ENCODE data around the gene AOAH.

Gene AOAH

DNA sequence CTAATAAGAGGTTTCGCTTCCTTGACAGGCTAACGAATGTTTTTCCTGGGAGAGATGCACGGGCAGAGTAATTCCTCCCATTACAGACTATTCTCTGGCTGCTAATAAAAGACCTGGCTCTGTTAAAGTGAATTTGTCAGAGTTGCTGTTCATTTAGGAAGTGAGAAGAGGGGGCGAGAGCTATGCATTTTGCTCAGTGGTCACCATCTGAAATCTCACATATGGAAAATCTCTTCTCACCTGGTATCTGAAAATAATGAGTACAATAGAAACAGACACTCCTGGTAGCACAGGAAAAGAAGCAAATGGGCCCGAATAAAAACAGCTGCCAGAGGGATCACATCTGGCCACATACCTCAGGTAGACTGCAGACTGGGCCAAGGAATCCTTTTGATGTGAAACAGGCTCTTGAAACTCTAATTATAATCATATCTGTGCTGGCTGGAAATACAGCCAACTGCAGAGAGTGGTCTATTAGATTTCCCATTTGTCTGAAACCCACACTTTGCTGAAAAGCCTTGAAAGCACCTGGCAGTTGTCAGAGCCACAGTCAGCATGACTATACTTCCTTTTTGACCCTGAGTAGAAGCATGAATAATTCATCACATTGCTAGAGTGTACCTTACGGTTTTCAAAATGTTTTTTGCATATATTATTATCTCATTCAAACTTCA, 33.6 kb downstream of the AOAH start:
- no peak for DNase-seq

DNA sequence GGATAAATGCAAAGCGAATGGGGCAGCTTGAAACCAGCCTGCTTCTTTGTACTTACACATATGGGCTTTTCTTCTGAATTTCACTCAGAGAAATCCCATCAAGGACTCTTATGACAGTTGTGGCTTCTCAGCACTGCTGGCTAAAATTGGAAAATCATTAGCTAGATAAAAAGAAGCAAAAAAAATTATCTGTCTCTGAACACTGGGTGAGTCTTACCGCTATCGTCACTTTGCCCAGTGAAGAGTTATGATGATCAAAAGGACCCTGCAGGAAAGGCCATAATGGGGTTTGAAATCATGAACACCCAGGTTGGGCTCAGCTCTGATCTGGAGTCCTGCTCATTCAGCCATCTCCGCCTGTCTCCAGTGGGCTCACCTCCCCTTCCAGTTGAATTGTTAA, 34.3 kb downstream of the AOAH start:
- DNase-seq, result no peak

DNA sequence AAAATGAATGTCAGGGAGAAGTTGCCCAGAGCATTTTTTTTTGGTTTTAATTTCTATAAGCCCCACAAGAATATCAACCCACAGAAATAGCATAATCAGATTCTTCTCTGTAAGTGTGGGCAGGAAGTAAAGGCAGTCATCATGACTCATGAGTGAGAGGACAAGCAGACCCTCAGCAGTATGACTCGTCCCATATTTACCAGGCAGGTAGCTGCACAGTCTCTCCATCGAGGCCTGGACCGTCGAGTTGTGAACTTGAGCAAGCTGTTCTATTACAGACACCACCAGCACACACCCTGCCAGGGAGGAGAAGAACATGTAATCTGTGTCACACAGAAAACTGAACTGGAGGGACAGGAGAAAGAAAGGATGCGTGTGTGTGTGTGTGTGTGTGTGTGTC, 37.8 kb downstream of the AOAH start:
- peak; percentile 27 for DNase-seq

DNA sequence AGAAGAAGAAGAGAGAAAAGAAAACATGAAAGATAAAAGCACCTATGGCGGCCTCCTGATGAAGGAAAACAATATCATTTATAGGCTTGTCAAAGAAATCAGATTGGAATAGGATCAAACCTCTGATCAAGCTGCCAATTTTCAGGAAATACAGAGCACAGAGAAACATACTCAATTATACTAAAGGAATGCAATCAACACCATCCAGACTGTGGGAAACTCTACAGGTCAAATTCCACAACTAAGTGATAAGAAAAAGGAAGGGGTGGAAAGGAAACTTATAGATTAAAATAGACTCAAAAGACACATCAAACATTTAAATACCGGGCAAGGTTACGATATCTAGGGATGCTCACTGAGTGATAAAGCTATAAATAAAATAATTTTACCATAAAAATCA, 39.3 kb downstream of the AOAH start:
- DNase-seq, result no peak

DNA sequence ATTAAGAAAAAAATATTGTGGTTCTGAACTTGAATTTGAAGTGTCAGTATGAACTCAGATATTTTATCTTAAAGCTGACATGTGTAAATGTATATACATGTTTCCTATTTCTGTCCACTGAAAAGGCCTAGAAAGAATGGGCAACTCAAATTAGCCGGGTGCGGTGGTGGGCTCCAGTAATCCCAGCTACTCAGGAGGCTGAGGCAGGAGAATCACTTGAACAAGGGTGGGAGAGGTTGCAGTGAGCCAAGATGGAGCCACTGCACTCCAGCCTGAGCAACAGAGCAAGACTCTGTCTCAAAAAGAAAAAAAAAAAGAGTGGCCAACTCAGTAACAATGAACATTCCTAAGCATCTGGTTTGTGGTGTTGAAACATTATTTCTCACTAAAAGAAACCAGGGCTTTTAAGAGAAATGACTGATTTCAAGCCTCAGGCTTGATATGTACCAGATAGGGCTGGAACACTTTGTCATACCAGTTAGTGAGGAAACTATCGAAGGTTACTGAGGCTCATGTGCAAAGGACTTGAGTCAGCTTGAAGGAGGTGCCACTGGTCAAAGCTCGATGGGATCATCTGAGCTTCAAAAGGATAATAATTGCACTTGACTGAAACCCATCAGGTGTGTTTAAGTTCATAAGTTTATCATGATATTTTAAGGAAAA, 40.5 kb downstream of the AOAH start:
- no peak for DNase-seq

DNA sequence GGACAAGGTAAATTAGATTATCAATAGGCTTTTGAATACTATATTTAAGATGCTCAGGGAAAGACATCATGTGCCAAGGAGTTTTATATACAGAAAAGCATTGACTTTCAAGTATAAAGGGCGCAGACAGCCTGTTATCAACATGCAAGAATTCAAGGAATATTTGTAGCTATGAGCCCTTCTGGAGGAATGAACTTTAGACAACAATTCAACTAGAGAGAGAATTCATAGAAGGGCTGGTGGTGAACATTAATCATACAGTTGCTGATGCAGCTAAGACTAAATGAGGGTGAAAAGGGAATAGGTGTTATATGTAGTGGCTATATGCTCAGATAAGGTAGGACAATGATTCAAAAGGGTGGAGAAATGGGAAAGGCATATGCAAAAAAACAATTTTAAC, 41.2 kb downstream of the AOAH start:
- no peak for DNase-seq

DNA sequence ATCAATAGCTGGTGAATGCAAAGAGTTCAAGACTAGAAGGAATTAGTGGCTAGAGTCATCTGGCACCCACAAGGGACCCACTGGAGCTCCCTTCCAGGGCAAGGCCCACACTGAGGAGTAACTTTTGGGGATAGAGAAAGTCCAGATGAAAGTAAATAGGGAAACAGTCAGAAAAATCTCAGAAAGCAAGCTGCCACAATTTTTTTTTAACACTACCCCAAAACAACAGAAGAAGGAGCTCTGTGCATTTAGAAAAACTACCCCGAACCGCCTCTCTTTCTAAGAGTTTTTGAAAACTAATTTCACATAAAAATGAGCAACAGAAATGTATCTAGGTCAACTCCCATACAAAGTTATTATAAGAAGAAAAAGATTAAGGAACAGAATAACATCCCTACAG, 42.2 kb downstream of the AOAH start:
- no peak for DNase-seq

DNA sequence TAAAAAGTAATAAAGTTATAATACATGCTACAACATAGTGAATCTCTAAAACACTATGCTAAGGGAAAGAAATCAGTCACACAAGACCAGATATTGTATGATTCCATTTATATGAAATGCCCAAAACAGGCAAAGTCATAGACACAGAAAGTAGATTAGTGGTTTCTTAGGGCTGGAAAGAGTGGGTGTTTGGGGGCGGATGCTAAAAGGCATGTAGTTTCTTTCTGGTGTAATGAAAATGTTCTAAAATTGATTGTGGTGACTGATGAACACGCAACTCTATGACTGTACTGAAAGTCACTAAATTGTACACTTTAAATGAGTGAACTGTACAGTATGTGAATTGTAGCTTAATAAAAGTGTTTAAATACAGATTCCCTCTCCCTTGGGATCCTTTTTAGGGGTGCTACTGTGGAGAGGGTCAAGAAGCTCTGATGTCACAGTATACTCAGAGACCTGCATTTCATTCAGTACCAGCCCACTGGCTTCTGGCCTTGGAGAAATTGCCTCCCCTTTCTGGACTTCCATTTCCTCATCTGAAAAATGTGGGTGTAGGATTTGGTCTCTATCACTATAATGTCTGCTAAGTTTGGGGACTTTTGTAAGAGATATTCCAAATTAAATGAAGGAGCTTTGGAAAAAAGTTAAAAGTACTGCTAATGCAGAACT, 46.4 kb downstream of the AOAH start:
- peak; percentile 84 for DNase-seq

DNA sequence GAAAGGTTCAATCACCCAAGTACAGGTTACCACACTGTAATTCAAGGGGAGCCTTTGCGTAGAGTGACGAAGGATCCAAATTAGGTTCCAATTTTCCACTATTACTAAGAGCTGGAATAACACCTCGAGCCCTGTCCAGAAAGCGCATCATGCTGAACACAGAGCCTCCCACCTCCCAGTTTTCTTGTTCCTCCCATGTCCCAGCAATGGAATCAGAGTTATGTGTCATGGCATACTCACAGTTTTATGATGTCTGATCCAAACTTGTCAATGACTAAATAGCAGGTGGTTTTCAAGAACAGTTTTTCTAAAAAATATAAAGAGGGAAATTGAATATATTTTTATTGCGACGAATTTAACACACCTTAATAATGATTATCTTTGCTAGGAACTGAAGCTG, 50.6 kb downstream of the AOAH start:
- no peak for DNase-seq

DNA sequence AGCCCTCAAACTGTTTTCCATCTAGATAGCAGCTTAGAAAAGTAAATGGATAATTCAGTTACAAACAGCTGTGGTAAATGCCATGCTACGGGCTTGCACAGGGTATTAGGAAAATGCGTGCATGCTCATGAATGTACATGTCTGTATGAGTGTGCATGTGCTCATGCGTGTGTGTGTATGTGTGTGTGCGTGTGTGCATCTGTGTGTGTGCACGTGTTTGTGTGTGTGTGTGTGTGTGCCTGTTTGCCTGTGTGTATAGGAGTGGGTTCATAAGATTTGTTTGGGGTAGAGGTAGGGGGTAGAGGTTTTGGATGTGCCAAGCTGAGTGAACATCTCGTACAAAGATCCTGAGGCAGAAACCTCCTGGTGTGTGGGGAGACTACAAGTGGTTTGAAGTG, 52.9 kb downstream of the AOAH start:
- no peak for DNase-seq

DNA sequence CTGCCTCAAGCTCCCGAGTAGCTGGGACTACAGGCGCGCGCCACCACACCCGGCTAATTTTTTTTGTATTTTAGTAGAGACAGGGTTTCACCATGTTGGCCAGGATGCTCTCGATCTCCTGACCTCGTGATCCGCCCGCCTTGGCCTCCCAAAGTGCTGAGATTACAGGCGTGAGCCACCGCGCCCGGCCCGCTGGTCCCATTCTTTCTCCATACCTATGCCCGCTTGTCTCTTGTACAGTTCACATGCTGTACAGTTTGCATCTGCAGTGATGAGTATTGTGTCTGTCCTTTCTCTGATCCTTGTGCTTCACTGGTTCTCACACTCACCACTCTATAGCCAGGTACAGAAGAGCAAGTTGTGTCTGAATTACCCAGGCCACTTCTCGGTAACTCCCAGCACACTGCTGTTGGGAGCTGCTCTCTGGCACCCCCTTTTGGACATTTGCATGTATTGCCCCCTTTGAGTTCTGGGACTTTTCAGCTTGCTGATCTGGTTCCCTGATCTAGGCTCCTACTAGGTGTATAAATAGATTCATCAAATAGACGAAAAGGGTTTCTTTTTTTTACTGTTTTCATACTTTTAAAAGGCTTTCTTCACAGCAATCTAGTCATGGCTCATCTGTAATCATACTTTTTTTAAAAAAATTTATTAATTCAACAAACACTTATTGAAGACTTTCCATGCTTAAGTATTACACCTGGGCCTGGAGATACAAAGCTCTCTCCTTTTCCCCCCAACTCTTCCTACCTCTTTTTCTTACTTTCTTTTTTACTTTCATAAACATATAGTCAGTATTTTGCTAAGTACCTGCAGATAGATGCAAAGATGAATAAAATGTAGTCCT, 53.5 kb downstream of the AOAH start:
- peak; percentile 40 for DNase-seq

DNA sequence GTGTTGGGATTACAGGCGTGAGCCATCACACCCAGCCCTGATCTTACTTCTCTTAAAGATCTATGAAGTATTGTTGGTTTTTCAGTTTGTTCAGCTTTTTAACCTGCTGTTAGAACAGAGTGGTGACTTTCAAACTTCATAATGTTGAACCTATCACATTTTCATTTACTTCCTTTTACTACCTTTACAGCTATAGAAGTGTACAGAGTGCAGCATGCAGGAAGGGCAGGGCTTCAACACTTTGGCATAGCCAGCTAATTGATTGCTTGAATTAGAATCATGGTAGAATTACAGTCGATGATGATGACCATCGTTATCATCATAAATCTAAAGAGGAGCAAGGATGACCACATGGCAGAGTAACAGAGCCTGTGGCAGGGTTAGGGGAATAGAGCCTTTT, 55.5 kb downstream of the AOAH start:
- no peak for DNase-seq

DNA sequence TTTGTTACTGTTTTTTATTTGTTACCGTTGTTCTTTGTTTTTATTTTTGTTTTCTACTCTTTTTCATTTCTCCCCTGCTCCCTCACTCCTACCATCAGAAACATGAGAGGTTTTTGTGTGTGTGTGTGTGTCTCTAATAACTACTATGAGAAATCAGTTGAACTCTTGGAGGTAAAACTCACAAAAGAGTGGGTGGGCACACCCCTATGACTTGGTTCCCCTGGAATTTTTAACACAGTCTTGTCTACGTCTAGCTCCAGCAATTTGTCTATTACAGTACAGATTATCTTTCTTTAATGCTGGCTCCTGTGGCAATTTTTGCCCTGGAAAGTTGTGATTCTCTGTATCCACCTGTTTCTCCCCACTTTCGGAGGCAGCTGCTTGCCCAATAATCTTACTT, 56.2 kb downstream of the AOAH start:
- DNase-seq, result no peak

DNA sequence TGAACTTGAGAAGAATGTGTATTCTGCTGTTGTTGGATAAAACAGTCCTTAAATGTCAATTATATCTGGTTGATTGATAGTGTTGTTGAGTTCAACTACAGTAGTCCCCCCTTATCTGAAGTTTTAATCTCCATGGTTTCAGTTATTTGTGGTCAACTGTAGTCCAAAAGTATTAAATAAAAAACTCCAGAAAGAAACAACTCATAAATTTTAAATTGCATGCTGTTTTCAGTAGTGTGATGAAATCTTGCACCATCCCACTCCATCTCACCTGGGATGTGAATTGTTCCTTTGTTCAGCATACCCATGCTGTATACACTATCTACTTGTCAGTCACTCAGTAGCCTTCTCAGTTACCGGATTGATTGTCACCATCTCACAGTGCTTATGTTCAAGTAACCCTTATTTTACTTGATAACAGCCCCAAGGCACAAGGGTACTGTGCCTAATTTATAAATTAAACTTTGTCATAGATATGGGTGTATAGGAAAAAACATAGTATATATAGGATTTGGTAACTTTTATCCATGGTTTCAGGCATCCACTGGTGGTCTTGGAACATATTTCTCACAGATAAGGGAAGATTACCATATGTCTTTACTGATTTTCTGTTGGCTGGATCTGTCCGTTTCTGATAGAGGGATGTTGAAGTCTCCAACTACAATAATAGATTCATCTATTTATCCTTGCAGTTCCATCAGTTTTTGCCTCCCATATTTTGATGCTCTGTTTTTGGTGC, 57.1 kb downstream of the AOAH start:
- DNase-seq, result no peak

DNA sequence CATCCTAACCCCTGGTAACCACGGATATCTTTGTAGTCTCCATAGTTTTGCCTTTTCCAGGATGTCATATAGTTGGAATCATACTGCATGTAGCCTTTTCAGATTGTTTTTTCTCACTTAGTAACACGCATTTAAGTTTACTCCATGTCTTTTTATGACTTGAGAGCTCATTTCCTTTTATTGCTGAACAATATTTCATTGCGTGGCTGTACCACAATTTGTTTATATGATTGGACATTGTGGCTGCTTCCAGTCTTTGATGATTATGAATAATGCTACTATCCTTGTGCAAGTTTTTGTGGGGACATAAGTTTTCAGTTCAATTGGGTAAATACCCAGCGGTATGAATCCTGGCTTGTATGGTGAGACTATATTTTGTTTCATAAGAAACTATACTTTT, 60.8 kb downstream of the AOAH start:
- no peak for DNase-seq

DNA sequence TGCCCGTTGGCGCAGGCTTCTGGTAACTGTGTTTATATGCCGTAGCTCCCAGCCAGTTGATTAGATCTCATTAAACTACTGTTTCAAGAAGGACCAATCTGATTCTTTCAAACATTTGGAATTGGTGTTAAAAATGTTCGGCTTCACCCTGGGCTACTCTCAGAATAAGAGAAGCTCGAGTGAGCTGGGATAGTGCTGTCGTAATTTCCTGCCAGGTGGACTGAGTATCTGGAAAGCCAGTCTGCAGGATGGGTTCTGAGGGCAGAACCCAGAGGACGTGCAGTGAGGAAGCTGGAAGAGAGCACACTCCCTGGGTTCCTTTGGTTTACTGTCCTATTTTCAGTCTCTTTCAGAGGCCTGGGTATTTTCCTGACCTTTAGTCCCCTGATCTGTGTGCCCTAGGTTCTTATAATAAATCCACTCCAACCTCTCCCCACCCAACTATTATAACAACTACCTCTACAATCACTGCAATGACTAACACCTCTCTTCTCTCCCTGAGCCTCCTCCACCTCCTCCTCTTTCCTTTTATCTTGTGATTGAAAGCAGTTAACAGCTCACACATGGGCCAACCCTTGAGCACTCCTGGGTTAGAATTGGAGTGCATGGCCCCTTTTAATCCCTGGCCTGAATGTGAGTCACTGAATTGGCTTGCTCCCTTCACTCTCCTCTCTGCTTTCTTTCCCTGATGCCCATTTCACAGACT, 63.0 kb downstream of the AOAH start:
- no peak for DNase-seq

DNA sequence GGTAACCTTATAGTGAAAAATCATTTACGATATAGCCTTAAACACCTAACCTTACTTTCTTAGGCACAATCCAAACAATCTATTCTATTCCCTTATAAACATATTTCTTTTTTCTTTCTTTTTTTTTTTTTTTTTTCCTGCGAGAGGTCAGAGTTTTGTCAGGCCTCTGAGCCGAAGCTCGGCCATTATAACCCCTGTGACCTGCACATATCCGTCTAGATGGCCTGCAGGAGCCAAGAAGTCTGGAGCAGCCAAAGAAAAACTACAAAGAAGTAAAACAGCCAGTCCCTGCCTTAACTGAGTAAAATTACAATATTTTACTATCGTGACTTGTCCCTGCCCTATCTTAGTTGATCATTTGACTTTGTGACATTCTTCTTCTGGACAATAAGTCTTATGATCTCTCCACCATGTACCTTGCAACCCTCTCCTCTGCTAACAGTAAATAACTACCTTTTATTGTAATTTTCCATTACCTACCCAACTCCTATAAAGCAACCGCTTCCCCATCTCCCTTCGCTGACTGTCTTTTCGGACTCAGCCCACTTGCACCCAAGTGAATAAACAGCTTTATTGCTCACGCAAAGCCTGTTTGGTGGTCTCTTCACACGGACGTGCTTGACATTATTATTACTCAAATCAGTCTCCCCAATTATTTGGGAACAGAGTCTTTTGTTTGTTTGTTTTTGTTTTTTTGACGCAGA, 64.5 kb downstream of the AOAH start:
- DNase-seq, result no peak

DNA sequence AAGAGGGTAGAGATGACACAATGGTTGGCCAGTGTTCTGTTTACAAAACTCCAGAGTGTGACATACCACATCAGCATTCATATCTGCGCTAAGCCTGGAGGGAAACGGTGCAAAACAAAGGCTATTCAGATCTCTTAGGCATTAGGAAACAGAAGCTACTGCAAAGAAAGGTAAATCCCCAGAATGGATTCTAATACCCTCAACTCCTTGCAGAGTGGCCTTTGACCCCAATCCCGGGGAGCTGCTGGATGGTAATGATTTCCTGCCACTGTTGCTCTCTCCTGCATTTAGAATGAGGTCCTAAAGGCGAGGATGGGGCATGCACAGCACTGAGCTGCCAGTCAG, 65.2 kb downstream of the AOAH start:
- no peak for DNase-seq

DNA sequence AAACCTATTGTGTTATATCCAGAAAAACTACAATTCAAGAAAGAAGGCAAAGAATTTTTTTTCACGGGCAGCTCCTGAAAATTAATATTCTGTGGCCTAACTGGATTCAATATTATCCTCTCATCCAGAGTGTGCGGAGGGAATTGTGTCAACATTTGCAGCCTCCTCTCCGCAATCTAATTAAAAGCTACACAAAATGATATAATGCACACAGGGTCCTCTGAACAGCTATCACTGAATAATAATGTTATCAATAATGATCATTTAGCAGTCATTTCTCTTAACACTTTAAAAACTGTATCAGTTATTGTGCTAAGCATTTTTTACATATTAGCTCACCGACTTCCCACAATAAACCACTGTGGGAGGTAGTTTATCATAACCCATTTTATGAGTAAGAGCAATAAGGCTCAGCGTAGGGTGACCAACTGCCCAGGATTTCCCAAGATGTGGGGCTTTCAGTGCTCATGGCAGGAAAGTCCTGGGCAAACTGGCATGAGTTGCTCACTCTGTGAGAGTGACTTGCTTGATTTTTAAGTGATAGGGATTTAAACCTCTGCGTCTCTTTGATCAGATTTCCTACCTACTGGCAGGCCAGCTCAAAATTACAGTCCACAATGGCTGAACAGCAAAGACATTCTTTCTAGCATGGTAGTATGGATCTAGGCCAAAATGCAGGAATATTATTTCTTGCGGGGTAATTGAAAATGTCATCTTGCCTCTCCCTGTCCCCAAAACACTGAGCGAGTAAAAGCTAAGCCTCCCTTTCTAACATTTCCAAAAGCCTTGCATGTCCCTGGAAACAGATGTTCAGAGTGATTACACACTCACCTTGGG, 65.7 kb downstream of the AOAH start:
- DNase-seq, result no peak

DNA sequence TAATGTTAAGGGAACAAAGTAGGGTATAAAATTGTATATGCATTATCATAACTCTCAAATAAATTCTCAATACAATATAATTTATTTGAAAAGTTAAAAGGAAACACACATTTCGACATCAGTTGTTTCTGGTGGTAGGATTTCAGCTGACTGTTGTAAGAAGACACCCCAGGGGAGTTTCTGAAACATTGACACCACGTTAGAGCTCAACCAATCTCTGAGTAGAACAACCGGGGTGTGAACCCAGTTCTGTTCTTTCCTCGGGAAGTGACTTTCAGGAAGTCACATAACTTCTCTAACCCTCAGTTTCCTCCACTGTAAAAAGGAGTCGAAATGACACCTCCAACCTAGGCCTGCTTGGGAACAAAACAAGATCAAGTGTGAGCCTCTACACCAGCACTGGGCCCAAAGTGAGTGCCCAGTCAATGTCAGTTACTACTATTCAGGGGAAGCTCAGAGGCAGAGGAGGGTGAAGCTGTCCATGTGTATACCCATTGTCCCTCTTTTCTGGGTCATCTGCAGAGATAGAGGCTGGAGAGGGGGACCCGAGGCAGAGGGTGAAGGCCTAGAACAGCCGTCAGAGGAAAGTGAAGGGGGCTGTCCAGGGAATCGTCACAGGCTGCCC, 67.1 kb downstream of the AOAH start:
- DNase-seq, result no peak
